22Rv1 (cell line): Measurements from ENCODE around the gene SLC26A4.

Experiments used
- ZFX ChIP-seq: fragments of 450-650 bp; IDR thresholded peaks from 2 replicates; pipeline ENCODE4 v1.6.1; 2017; ENCODE audit warnings: antibody characterized with exemption, borderline replicate concordance
- TF ChIP-seq, protein P1 (sequence below): fragments of 450-650 bp; IDR thresholded peaks from 2 replicates; pipeline ENCODE4 v1.5.1; 2017; ENCODE audit warnings: mild to moderate bottlenecking

DNA sequence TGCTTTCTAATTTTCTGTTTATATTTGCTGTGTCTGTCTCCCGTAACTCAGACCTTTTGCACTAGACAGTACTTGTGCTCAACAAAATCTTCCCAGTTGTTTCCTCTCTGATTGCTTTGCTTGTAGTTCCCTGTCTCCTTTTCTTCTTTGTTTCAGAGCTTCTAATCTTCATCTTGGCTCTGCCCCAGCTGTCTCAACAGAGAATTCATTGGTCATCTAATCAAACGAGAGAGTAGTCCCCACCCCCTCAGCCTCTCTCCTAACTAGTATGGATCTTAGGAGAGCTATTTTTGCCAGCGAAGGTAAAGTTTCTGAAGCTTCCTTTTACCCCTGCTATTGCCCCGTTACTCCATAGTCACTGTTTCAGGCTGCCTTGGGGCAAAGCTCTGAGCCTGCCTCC lies 32.8 kb downstream of the SLC26A4 start:
- TF ChIP-seq, protein P1, sequence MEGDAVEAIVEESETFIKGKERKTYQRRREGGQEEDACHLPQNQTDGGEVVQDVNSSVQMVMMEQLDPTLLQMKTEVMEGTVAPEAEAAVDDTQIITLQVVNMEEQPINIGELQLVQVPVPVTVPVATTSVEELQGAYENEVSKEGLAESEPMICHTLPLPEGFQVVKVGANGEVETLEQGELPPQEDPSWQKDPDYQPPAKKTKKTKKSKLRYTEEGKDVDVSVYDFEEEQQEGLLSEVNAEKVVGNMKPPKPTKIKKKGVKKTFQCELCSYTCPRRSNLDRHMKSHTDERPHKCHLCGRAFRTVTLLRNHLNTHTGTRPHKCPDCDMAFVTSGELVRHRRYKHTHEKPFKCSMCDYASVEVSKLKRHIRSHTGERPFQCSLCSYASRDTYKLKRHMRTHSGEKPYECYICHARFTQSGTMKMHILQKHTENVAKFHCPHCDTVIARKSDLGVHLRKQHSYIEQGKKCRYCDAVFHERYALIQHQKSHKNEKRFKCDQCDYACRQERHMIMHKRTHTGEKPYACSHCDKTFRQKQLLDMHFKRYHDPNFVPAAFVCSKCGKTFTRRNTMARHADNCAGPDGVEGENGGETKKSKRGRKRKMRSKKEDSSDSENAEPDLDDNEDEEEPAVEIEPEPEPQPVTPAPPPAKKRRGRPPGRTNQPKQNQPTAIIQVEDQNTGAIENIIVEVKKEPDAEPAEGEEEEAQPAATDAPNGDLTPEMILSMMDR, result no peak
- TF ChIP-seq ZFX, result no peak
